Cardiac atrium fibroblast (primary cell): Measurements from ENCODE around the gene F10. TPM values are rescaled to one million over a fixed set of nuclear protein-coding genes. Genes with fewer than 3 reads are reported as not detected.

Source experiments
- total RNA-seq: library from RNA; depleted of rRNA; stranded (reverse); fragments of >200 nt; gene quantifications from 2 replicates; pipeline ENCODE4 v1.2.3, GENCODE V29; 2015

The F10 gene
- total RNA-seq: 7.2 and 13.0 TPM in 2 replicates

GRCh38 chr13:113122550-113123225 lies at the start of gene F10:
TSS of gene F10 (plus strand) at chr13:113122799. CDS start at chr13:113122856, 57 bp downstream.

GRCh38 chr13:113105032-113105920 lies 17.3 kb upstream of the F10 start, which contains the start of gene F7:
TSS of gene F7 (plus strand) at chr13:113105791. CDS start at chr13:113105842, 51 bp downstream.

GRCh38 chr13:113157929-113158747 lies 35.5 kb downstream of the F10 start, which contains the start of gene PROZ:
TSS of gene PROZ (plus strand) at chr13:113158648. CDS start at chr13:113158661, 13 bp downstream.

Other genes with a start within 250 kb of the F10 start
- 5.2 and 5.8 TPM in 2 replicates for gene MCF2L, start 153.6 kb upstream of the F10 start, total RNA-seq
- not detected in 2 replicates for gene F7, start 17.0 kb upstream of the F10 start, total RNA-seq
- gene PROZ, start 35.8 kb downstream of the F10 start, total RNA-seq: not detected in 2 replicates
- gene PCID2, start 85.9 kb downstream of the F10 start, total RNA-seq: 43.6 and 62.5 TPM in 2 replicates
- 67.3 and 88.1 TPM in 2 replicates for gene CUL4A, start 86.8 kb downstream of the F10 start, total RNA-seq
- gene LAMP1, start 174.4 kb downstream of the F10 start, total RNA-seq: 249 and 313 TPM in 2 replicates
- not detected in 2 replicates for gene GRTP1, start 241.3 kb downstream of the F10 start, total RNA-seq